RWPE2 (cell line): ENCODE measurements around the gene NCOR2.

Experiments
- ATAC-seq: fragments of 200-7000 bp; cut with Tn5 transposase; 3 replicates; pipeline ENCODE4 v1.9.1; 2021; ENCODE audit warnings: low read depth
- DNase-seq: peaks from one replicate; pipeline ENCODE4 v3.0.0-alpha.2; 2020; ENCODE audit warnings: low spot score
- H3K27ac ChIP-seq: fragments of 450-650 bp; 2 replicates; pipeline ENCODE4 v1.5.1; 2017; ENCODE audit warnings: mild to moderate bottlenecking; ENCODE audit not compliant: poor library complexity, severe bottlenecking
- H3K27me3 ChIP-seq: fragments of 250-450 bp; sonication (Bioruptor Pico); 2 replicates; pipeline ENCODE4 v1.5.1; 2021; ENCODE audit warnings: mild to moderate bottlenecking, moderate library complexity; ENCODE audit not compliant: insufficient read depth, poor library complexity, severe bottlenecking
- H3K36me3 ChIP-seq: fragments of 250-450 bp; sonication (Bioruptor Pico); 2 replicates; pipeline ENCODE4 v1.5.1; 2020; ENCODE audit warnings: low read depth, mild to moderate bottlenecking, moderate library complexity
- H3K4me1 ChIP-seq: fragments of 250-450 bp; sonication (Bioruptor Pico); 2 replicates; pipeline ENCODE4 v1.5.1; 2021; ENCODE audit warnings: mild to moderate bottlenecking, moderate library complexity; ENCODE audit not compliant: insufficient read depth, poor library complexity, severe bottlenecking
- H3K4me3 ChIP-seq: fragments of 250-450 bp; sonication (Bioruptor Pico); 2 replicates; pipeline ENCODE4 v1.5.1; 2021; ENCODE audit warnings: mild to moderate bottlenecking, moderate library complexity; ENCODE audit not compliant: severe bottlenecking
- H3K9me3 ChIP-seq: fragments of 250-450 bp; sonication (Bioruptor Pico); 2 replicates; pipeline ENCODE4 v1.5.1; 2021; ENCODE audit warnings: mild to moderate bottlenecking, moderate library complexity; ENCODE audit not compliant: severe bottlenecking
- TF ChIP-seq, protein P1 (sequence below): fragments of 450-650 bp; IDR thresholded peaks from one replicate; pipeline ENCODE4 v1.5.1; 2017; ENCODE audit warnings: mild to moderate bottlenecking, moderate library complexity; ENCODE audit not compliant: poor library complexity, severe bottlenecking

Gene NCOR2

GRCh38 chr12:124554429-124555029 is 12.9 kb downstream of the NCOR2 start:
- no peak for DNase-seq
- no peak overlapping the region for H3K4me3 ChIP-seq
- no peak overlapping the region for H3K27ac ChIP-seq
- H3K4me1 ChIP-seq: peaks cover 32% of the 10 kb centered on the region
- H3K9me3 ChIP-seq: no peaks in the 10 kb centered on the region
- H3K36me3 ChIP-seq: peaks cover 5% of the 10 kb centered on the region; the same call in 1 of the 2 replicates
- no peak for ATAC-seq
- H3K27me3 ChIP-seq: no peaks in the 10 kb centered on the region
- TF ChIP-seq, protein P1, sequence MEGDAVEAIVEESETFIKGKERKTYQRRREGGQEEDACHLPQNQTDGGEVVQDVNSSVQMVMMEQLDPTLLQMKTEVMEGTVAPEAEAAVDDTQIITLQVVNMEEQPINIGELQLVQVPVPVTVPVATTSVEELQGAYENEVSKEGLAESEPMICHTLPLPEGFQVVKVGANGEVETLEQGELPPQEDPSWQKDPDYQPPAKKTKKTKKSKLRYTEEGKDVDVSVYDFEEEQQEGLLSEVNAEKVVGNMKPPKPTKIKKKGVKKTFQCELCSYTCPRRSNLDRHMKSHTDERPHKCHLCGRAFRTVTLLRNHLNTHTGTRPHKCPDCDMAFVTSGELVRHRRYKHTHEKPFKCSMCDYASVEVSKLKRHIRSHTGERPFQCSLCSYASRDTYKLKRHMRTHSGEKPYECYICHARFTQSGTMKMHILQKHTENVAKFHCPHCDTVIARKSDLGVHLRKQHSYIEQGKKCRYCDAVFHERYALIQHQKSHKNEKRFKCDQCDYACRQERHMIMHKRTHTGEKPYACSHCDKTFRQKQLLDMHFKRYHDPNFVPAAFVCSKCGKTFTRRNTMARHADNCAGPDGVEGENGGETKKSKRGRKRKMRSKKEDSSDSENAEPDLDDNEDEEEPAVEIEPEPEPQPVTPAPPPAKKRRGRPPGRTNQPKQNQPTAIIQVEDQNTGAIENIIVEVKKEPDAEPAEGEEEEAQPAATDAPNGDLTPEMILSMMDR: no peak

GRCh38 chr12:124553862-124554428 is 13.5 kb downstream of the NCOR2 start:
- TF ChIP-seq, protein P1: no peak
- peaks cover 5% of the 10 kb centered on the region; the same call in 1 of the 2 replicates for H3K36me3 ChIP-seq
- no peak overlapping the region for H3K27ac ChIP-seq
- ATAC-seq: no peak
- no peaks in the 10 kb centered on the region for H3K9me3 ChIP-seq
- H3K4me1 ChIP-seq: peaks cover 35% of the 10 kb centered on the region
- no peaks in the 10 kb centered on the region for H3K27me3 ChIP-seq
- no peak for DNase-seq
- no peak overlapping the region for H3K4me3 ChIP-seq

GRCh38 chr12:124551268-124552144 is 15.9 kb downstream of the NCOR2 start:
- no peak overlapping the region for H3K4me3 ChIP-seq
- H3K36me3 ChIP-seq: peaks cover 14% of the 10 kb centered on the region; the same call in 1 of the 2 replicates
- TF ChIP-seq, protein P1: no peak
- no peaks in the 10 kb centered on the region for H3K9me3 ChIP-seq
- H3K4me1 ChIP-seq: peaks cover 35% of the 10 kb centered on the region
- peak; percentile 70 for ATAC-seq
- DNase-seq: no peak
- peak overlapping the region; percentile 53 for H3K27ac ChIP-seq
- no peaks in the 10 kb centered on the region for H3K27me3 ChIP-seq

- TF ChIP-seq, protein P1: no peak
- peak; percentile 31 for ATAC-seq
- Histone ChIP-seq H3K27ac (peak overlapping the region; percentile 53), H3K9me3 (no peaks in the 10 kb centered on the region), H3K27me3 (no peaks in the 10 kb centered on the region), H3K4me3 (no peak overlapping the region), H3K36me3 (peaks cover 14% of the 10 kb centered on the region; the same call in 1 of the 2 replicates), H3K4me1 (peaks cover 35% of the 10 kb centered on the region)
- DNase-seq: no peak
Observed at GRCh38 chr12:124550123-124551089, 17.0 kb downstream of the NCOR2 start.
